Fibroblast of gingiva (primary cell): ENCODE results near the gene RTEL1.
"Not testable (repeated sequence)": the region's sequence is repeated elsewhere in the genome, so short reads cannot be mapped to it uniquely, and the experiment has no call there.

Experiments
- DNase-seq: peaks from one replicate; pipeline ENCODE4 v3.0.0-alpha.2; 2011; ENCODE audit warnings: low read depth

Gene RTEL1

DNA sequence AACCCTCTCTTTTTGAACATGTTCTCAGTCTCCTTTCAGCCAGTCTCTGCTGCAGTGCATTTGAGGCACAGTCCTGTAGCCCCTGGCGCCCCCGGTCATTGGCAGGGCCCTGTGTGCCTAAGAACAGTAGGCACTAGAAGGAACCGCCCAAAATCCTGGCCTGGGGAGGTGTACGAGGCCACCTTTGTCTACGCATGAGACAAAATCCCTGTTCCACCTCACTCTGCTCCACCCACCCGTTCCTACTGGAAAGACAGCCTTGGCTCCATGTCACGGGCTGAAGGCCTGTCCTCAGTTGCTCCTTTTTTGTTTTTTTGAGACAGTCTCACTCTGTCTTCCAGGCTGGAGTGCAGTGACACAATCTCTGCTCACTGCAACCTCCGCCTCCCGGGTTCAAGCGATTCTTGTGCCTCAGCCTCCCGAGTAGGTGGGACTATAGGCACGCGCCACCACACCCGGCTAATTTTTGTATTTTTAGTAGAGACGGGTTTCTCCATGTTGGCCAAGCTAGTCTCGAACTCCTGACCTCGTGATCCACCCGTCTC is 72.1 kb downstream of the RTEL1 start:
- DNase-seq: not testable (repeated sequence)

- no peak for DNase-seq
These were observed 73.3 kb downstream of the RTEL1 start for GRCh38 chr20:63731410-63731809.

- DNase-seq: no peak
These were observed 74.3 kb downstream of the RTEL1 start for GRCh38 chr20:63732118-63733095.

- DNase-seq: no peak
These were observed 75.0 kb downstream of the RTEL1 start for GRCh38 chr20:63733117-63733516.

DNA sequence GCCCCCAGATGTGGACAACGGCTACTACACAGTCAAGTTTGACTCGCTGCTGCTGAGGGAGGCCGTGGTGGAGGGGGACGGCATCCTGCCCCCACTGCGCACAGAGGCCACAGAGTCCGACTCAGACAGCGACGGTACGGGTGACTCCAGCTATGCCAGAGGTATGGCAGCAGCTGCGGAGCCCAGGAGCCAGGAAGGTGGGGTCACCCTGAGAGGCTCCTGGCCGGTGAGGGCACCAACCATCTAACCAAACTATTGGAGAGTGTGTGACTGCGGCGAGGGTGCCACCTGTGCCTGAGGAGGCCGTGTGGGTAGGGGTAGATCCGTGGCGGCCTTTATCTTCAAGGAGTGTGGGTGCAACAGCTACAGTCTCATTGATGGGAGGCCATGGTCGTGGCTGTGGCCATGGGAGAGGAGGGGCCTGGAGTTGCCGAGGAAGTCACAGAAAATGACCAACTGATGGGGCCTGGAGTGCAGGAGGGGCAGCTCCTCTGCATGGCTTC is 75.5 kb downstream of the RTEL1 start:
- no peak for DNase-seq

DNA sequence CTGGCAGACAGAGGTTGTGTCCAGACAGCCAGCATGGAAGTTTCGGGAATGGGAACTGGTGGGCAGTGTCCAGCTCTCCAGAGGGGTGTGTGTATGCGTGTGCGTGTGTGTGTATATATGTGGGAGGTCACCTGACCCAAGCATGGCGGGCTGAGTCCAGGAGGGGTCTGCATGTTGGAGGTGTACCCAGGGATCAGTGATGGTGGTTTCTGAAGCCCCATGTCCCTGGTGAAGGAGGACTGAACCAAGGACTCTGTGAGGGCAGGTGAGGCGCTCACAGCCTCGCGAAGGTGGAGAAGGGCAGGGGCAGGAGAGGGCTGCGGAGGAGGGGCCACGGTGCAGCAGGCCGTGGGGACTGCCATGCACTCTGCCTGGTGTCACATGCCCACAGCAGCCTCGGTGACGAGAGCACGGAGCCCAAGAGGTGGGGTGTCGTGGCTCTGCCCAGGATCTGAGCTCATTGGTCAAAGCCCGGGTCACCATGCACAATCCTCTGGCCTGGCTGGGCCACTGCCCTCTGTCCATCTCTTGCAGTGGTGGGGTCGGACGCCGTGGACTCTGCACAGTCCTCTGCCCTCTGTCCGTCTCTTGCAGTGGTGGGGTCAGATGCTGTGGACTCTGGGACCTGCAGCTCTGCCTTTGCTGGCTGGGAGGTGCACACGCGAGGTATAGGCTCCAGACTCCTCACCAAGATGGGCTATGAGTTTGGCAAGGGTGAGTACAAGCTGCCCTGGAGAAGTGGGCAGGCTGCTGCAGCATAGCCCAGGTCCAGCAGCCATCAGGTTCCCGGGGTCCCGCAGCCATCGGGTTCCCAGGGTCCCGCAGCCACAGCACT is 76.2 kb downstream of the RTEL1 start:
- DNase-seq: no peak

GRCh38 chr20:63734946-63735858 is 77.1 kb downstream of the RTEL1 start:
- no peak for DNase-seq

DNA sequence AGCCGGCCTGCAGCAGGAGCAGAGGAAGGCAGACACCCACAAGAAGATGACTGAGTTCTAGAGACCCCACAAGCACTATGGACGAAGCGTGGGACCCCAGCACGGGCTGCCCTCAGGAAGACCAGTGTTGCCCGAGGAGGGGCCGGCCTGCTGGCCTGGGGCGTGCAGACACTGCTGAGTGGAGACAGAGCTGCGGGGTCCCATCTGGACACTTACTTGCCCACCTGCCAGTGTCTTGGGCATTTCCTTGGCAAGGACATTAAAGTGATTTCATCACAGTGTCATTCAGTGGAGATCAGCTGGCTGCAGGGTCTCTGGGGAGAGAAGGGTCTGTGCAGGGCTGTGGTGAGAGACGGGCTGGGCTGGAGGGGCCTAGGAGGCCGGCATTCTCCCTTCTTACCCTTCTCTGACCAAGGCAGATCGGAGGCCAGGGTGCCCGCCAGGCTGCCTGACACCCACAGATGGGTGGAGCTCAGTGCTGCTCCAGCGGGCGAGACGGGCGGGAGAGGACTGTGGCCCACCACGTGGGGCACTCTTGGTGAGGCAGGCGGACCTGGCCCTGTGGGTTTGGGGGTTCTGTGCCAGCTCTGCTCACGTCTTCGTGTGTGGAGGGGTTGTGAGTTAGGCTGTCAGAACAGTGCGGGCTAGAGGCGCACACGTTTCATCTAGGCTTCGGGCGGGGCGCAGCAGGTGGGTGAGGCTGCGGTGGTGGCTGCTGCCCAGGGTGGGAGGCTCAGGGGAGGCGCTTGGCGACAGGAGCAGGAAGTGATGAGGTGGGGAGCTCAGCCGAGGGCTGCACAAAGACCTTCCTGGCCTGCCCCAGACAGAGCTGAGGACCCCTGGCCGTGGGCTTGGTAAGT is 78.0 kb downstream of the RTEL1 start, which contains the start of gene LIME1:
TSS of gene LIME1 (plus strand) at position 806 of the 860 bp plus-strand sequence. CDS start 886 bp downstream, outside the sequence.
- no peak for DNase-seq

GRCh38 chr20:63736893-63737694 is 79.0 kb downstream of the RTEL1 start:
- no peak for DNase-seq

DNA sequence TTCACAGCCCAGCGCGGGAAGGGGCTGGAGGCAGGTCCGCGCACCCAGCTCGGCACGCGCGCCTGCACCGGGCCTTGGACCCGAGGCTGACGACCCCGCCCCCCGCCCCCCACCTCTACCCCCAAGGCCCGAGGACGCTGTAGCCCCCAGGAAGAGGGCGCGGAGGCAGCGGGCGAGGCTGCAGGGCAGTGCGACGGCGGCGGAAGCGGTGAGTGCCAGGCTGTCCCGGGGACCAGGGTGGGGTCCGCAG is 79.5 kb downstream of the RTEL1 start:
- DNase-seq: no peak

DNA sequence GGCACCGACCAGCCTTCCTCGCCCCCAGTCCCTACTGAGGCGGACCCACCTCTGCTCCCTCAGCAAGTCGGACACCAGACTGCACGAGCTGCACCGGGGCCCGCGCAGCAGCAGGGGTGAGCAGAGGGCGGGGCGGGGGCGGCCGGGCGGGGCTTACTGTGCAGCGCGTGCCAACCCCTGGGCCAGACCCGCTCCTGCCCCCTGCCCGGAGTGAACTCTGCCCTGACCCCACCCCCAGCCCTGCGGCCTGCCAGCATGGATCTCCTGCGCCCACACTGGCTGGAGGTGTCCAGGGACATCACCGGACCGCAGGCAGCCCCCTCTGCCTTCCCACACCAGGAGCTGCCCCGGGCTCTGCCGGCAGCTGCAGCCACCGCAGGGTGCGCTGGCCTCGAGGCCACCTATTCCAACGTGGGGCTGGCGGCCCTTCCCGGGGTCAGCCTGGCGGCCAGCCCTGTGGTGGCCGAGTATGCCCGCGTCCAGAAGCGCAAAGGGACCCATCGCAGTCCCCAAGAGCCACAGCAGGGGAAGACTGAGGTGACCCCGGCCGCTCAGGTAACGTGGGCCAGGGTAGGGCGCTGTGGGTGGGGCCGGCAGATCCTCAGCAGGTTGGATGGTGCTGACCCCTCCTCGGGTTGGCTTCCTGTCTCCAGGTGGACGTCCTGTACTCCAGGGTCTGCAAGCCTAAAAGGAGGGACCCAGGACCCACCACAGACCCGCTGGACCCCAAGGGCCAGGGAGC is 80.0 kb downstream of the RTEL1 start:
- no peak for DNase-seq

DNA sequence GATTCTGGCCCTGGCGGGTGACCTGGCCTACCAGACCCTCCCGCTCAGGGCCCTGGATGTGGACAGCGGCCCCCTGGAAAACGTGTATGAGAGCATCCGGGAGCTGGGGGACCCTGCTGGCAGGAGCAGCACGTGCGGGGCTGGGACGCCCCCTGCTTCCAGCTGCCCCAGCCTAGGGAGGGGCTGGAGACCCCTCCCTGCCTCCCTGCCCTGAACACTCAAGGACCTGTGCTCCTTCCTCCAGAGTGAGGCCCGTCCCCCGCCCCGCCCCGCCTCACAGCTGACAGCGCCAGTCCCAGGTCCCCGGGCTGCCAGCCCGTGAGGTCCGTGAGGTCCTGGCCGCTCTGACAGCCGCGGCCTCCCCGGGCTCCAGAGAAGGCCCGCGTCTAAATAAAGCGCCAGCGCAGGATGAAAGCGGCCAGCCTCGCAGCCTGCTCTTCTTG is 80.6 kb downstream of the RTEL1 start:
- peak; percentile 20 for DNase-seq

GRCh38 chr20:63739130-63740069 is 81.3 kb downstream of the RTEL1 start, which contains the start of gene SLC2A4RG:
TSS of gene SLC2A4RG (plus strand) at chr20:63739776. CDS start at chr20:63739913, 137 bp downstream.
- peak; percentile 74 for DNase-seq

GRCh38 chr20:63740070-63740626 is 82.0 kb downstream of the RTEL1 start:
- DNase-seq: peak; percentile 50

DNA sequence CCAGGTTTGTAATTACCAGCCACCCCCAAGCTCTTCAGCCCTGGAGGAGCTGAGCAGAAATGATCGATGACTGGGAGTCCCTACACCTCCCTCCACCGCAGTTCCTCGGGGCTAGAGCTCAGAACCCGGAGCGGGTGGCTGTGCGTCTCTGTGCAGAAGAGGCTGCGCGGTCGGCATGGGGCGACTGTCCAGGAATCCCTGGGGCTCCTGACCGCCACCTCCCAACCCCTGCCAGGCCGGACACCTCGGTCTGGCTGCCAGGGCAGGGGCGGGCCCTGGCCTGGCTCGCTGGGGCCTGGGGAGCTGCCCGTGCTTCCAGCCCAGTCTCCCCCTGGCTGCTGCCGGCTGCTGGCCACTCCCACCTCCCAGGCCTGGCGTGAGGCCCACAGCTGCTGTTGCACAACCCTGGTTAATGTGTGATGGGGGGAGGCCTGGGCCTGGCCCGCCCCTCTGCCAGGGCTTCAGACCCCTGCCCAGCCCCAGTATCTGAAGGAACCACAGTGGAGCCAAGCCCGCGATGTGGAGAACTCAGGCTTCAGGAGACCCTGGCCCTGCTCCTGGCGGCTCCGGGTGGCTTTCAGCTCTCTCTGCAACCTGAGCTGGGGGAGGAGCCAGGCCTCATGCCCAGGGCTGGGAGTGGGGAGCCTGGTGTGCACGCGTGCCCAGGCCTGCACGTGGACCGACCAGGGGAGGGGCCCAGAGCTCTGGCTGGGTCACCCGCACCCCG is 82.7 kb downstream of the RTEL1 start:
- DNase-seq: peak; percentile 94

DNA sequence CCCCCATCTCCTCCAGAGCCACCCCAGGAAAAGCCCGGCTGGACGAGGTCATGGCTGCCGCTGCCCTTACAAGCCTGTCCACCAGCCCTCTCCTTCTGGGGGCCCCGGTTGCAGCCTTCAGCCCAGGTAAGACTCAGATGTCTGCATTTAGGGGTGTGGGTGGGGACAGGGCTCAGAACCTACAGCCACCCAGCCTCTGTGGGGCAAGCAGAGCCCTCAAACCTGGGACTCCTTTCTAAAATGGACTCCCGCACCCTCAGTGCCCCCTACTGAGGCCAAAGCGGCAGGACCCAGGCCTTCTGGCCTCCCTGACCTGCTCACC is 83.2 kb downstream of the RTEL1 start:
- no peak for DNase-seq
